ENCODE results near the gene GAB1. TPM values are rescaled to one million over a fixed set of nuclear protein-coding genes. Genes with fewer than 3 reads are reported as not detected.
A peak's percentile ranks its signal among the peaks of the same experiment; 100 is the strongest.

Gene GAB1
- total and polyA plus RNA-seq, 7 donors, result 1.0 to 20.3 (median 10.1) TPM

GRCh38 chr4:143381189-143382118 lies 44.8 kb downstream of the GAB1 start:
- Histone ChIP-seq H3K27me3 (ENCODE audit: insufficient read depth in 3 of 3, low read length in 2 of 3) (no peaks in the 10 kb centered on the region), H3K4me3 (peak overlapping the region; percentile 30), H3K9me3 (no peaks in the 10 kb centered on the region), H3K36me3 (ENCODE audit: insufficient read depth in 1 of 2, low read depth in 1 of 2) (no peaks in the 10 kb centered on the region), H3K4me1 (peaks cover 92% of the 10 kb centered on the region), H3K27ac (peak overlapping the region; percentile 85)
- 11 to 16% (median 14%) methylated on average over 8 of the region's 8 CpGs for WGBS, 3 donors
- DNase-seq (peak; percentile 80 to 81), ATAC-seq (peak; percentile 77 to 81 (median 80))
- TF ChIP-seq, protein P1, sequence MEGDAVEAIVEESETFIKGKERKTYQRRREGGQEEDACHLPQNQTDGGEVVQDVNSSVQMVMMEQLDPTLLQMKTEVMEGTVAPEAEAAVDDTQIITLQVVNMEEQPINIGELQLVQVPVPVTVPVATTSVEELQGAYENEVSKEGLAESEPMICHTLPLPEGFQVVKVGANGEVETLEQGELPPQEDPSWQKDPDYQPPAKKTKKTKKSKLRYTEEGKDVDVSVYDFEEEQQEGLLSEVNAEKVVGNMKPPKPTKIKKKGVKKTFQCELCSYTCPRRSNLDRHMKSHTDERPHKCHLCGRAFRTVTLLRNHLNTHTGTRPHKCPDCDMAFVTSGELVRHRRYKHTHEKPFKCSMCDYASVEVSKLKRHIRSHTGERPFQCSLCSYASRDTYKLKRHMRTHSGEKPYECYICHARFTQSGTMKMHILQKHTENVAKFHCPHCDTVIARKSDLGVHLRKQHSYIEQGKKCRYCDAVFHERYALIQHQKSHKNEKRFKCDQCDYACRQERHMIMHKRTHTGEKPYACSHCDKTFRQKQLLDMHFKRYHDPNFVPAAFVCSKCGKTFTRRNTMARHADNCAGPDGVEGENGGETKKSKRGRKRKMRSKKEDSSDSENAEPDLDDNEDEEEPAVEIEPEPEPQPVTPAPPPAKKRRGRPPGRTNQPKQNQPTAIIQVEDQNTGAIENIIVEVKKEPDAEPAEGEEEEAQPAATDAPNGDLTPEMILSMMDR (IDR thresholded peaks at IDR 0.05), result no peak
- intact Hi-C loops (cut with DNase I), result loop anchor here in 1 of 2 donors (5.0 kb wide), 1 partner anchor 44 kb away; the partner anchor contains the start of gene GAB1

GRCh38 chr4:143382596-143382995 lies 45.9 kb downstream of the GAB1 start:
- peaks cover 86% of the 10 kb centered on the region for H3K4me1 ChIP-seq
- peak overlapping the region; percentile 30 for H3K4me3 ChIP-seq
- TF ChIP-seq, protein P1 (IDR thresholded peaks at IDR 0.05), result no peak
- no peaks in the 10 kb centered on the region for H3K27me3 ChIP-seq (ENCODE audit: insufficient read depth in 3 of 3, low read length in 2 of 3)
- ATAC-seq (no peak), DNase-seq (no peak)
- intact Hi-C loops (cut with DNase I), result loop anchor here in 1 of 2 donors (5.0 kb wide), 1 partner anchor 45 kb away; the partner anchor contains the start of gene GAB1
- no peaks in the 10 kb centered on the region for H3K9me3 ChIP-seq
- WGBS, 3 donors, result 3 to 4% (median 3%) methylated on average over 4 of the region's 4 CpGs
- no peaks in the 10 kb centered on the region for H3K36me3 ChIP-seq (ENCODE audit: insufficient read depth in 1 of 2, low read depth in 1 of 2)
- H3K27ac ChIP-seq, result peak overlapping the region; percentile 85

- intact Hi-C loops (cut with DNase I), result loop anchor here in 1 of 2 donors (5.0 kb wide), 1 partner anchor 46 kb away; the partner anchor contains the start of gene GAB1
- Histone ChIP-seq H3K36me3 (ENCODE audit: insufficient read depth in 1 of 2, low read depth in 1 of 2) (no peaks in the 10 kb centered on the region), H3K4me3 (peak overlapping the region; percentile 30), H3K9me3 (no peaks in the 10 kb centered on the region), H3K27ac (peak overlapping the region; percentile 85), H3K27me3 (ENCODE audit: insufficient read depth in 3 of 3, low read length in 2 of 3) (no peaks in the 10 kb centered on the region), H3K4me1 (peaks cover 81% of the 10 kb centered on the region)
- DNase-seq (no peak), ATAC-seq (no peak)
- TF ChIP-seq, protein P1 (IDR thresholded peaks at IDR 0.05), result no peak
Observed at GRCh38 chr4:143383005-143383574, 46.4 kb downstream of the GAB1 start.

GRCh38 chr4:143384381-143384994 lies 47.8 kb downstream of the GAB1 start:
- intact Hi-C loops (cut with DNase I), result loop anchor here in 1 of 2 donors (5.0 kb wide), 1 partner anchor 47 kb away; the partner anchor contains the start of gene GAB1
- Histone ChIP-seq H3K36me3 (ENCODE audit: insufficient read depth in 1 of 2, low read depth in 1 of 2) (no peaks in the 10 kb centered on the region), H3K27me3 (ENCODE audit: insufficient read depth in 3 of 3, low read length in 2 of 3) (no peaks in the 10 kb centered on the region), H3K4me1 (peaks cover 80% of the 10 kb centered on the region), H3K9me3 (no peaks in the 10 kb centered on the region), H3K4me3 (no peak overlapping the region), H3K27ac (peak overlapping the region; percentile 85)
- DNase-seq (peak; percentile 48 to 70), ATAC-seq (peak; percentile 73 to 84 (median 80))
- 27 to 42% (median 31%) methylated on average over 4 of the region's 4 CpGs for WGBS, 3 donors
- TF ChIP-seq, protein P1 (IDR thresholded peaks at IDR 0.05), result no peak

Data from psoas muscle (tissue), 8 donors.